DND-41 (cell line): Measurements from ENCODE around the gene ARHGAP31.

Experiments used
- EZH2 ChIP-seq: IDR thresholded peaks from 3 replicates; pipeline ENCODE4 v1.6.1; 2012; ENCODE audit warnings: borderline replicate concordance, low read depth, mild to moderate bottlenecking, moderate library complexity, low read length, inconsistent platforms; ENCODE audit not compliant: severe bottlenecking
- TF ChIP-seq, protein P1 (sequence below): IDR thresholded peaks from 2 replicates; pipeline ENCODE4 v1.5.1; 2012; ENCODE audit warnings: borderline replicate concordance, low read length, moderate library complexity, mild to moderate bottlenecking; ENCODE audit not compliant: poor library complexity, severe bottlenecking; ENCODE audit errors: extremely low read depth

DNA sequence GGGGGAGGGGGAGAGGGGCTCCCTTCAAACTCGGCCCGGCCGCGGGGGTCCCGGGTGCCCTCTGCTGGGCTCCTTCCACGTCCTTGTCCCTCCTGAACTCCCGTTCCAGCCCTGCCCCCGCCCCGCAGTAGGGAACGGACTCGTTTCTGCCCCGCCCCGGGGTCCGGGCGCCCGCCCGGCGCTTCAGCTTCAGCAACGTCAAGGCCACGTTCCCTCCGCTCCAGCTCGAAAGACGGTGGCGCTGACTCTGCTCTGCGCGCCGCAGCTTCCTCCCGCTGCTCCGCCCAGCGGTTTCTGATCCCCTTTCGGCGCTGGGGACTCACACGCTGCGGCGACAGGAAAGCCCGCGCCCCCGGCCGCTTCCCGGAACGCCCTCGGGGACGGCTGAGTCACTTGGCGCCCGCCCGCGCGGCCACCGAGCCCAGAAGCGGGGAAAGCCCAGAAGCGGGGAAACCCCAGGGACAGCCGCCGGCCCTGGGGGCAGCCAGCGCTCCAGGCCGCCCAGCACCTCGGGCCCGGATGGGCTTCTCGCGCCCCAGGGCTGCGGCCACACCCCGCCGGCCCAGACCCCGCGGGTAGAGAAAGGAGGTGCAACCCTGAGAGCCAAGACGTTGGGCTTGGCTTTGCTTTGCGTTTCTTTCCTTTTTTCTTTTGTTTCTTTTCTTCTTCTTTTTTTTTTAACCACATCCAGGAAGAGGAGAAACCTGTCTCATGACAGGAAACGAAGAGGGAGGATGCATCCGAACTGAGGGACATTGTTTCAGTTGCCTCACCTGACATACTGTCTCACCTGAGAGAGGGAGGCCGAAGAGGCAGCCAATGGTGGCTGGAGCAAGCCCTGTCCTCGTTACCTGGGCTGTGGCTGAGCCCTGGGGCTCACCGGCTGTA lies 28.9 kb downstream of the ARHGAP31 start:
- TF ChIP-seq, protein P1, sequence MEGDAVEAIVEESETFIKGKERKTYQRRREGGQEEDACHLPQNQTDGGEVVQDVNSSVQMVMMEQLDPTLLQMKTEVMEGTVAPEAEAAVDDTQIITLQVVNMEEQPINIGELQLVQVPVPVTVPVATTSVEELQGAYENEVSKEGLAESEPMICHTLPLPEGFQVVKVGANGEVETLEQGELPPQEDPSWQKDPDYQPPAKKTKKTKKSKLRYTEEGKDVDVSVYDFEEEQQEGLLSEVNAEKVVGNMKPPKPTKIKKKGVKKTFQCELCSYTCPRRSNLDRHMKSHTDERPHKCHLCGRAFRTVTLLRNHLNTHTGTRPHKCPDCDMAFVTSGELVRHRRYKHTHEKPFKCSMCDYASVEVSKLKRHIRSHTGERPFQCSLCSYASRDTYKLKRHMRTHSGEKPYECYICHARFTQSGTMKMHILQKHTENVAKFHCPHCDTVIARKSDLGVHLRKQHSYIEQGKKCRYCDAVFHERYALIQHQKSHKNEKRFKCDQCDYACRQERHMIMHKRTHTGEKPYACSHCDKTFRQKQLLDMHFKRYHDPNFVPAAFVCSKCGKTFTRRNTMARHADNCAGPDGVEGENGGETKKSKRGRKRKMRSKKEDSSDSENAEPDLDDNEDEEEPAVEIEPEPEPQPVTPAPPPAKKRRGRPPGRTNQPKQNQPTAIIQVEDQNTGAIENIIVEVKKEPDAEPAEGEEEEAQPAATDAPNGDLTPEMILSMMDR = no peak
- TF ChIP-seq EZH2 = no peak
